Measurements from ENCODE around the gene CALR3. TPM values are rescaled to one million over a fixed set of nuclear protein-coding genes. Genes with fewer than 3 reads are reported as not detected.

The CALR3 gene
- total RNA-seq, 1 experiment from 2014 or later: 0.71 TPM

- Histone ChIP-seq H3K9ac (ENCODE audit: low read length) (no peak overlapping the region), H3K9me2 (replicated peaks; ENCODE audit: insufficient read depth, low read length) (no peaks in the 10 kb centered on the region), H3K36me3 (ENCODE audit: insufficient read depth, low read length) (peaks cover 34% of the 10 kb centered on the region), H4K20me1 (ENCODE audit: insufficient read depth, low read depth, low read length) (peaks cover 22% of the 10 kb centered on the region; the same call in 1 of the 2 replicates), H3K27me3 (ENCODE audit: low read length) (no peaks in the 10 kb centered on the region), H3K9me3 (ENCODE audit: low read length) (no peaks in the 10 kb centered on the region), H3K4me2 (ENCODE audit: low read depth, low read length, poor library complexity, severe bottlenecking) (no peak overlapping the region), H3K4me3 (ENCODE audit: low read length) (no peak overlapping the region), H3K27ac (ENCODE audit: low read length) (no peak overlapping the region), H3K79me2 (ENCODE audit: low read length) (peaks cover 8% of the 10 kb centered on the region; the same call in 1 of the 2 replicates), H3K4me1 (ENCODE audit: low read length) (no peaks in the 10 kb centered on the region), H2AFZ (ENCODE audit: low read length) (no peak overlapping the region)
- peak; percentile 75 for DNase-seq
Measured at GRCh38 chr19:16527971-16528521, 32.1 kb upstream of the CALR3 start.

GRCh38 chr19:16527334-16527935, 31.5 kb upstream of the CALR3 start:
- Histone ChIP-seq H3K27me3 (ENCODE audit: low read length) (no peaks in the 10 kb centered on the region), H3K36me3 (ENCODE audit: insufficient read depth, low read length) (peaks cover 39% of the 10 kb centered on the region), H3K4me2 (ENCODE audit: low read depth, low read length, poor library complexity, severe bottlenecking) (no peak overlapping the region), H2AFZ (ENCODE audit: low read length) (no peak overlapping the region), H3K4me3 (ENCODE audit: low read length) (no peak overlapping the region), H3K9ac (ENCODE audit: low read length) (no peak overlapping the region), H3K9me2 (replicated peaks; ENCODE audit: insufficient read depth, low read length) (no peaks in the 10 kb centered on the region), H3K4me1 (ENCODE audit: low read length) (no peaks in the 10 kb centered on the region), H3K27ac (ENCODE audit: low read length) (no peak overlapping the region), H3K79me2 (ENCODE audit: low read length) (peaks cover 8% of the 10 kb centered on the region; the same call in 1 of the 2 replicates), H4K20me1 (ENCODE audit: insufficient read depth, low read depth, low read length) (peaks cover 27% of the 10 kb centered on the region), H3K9me3 (ENCODE audit: low read length) (no peaks in the 10 kb centered on the region)
- no peak for DNase-seq

GRCh38 chr19:16525751-16526481, 29.9 kb upstream of the CALR3 start:
- Histone ChIP-seq H3K9ac (ENCODE audit: low read length) (no peak overlapping the region), H3K9me3 (ENCODE audit: low read length) (no peaks in the 10 kb centered on the region), H3K4me1 (ENCODE audit: low read length) (no peaks in the 10 kb centered on the region), H3K79me2 (ENCODE audit: low read length) (peaks cover 8% of the 10 kb centered on the region; the same call in 1 of the 2 replicates), H4K20me1 (ENCODE audit: insufficient read depth, low read depth, low read length) (peaks cover 25% of the 10 kb centered on the region), H3K9me2 (replicated peaks; ENCODE audit: insufficient read depth, low read length) (no peaks in the 10 kb centered on the region), H3K4me2 (ENCODE audit: low read depth, low read length, poor library complexity, severe bottlenecking) (no peak overlapping the region), H3K27me3 (ENCODE audit: low read length) (no peaks in the 10 kb centered on the region), H3K4me3 (ENCODE audit: low read length) (no peak overlapping the region), H3K36me3 (ENCODE audit: insufficient read depth, low read length) (peaks cover 43% of the 10 kb centered on the region), H3K27ac (ENCODE audit: low read length) (no peak overlapping the region), H2AFZ (ENCODE audit: low read length) (no peak overlapping the region)
- no peak for DNase-seq

GRCh38 chr19:16524991-16525734, 29.2 kb upstream of the CALR3 start:
- Histone ChIP-seq H3K27ac (ENCODE audit: low read length) (no peak overlapping the region), H3K4me3 (ENCODE audit: low read length) (no peak overlapping the region), H3K9ac (ENCODE audit: low read length) (no peak overlapping the region), H3K4me2 (ENCODE audit: low read depth, low read length, poor library complexity, severe bottlenecking) (no peak overlapping the region), H3K4me1 (ENCODE audit: low read length) (no peaks in the 10 kb centered on the region), H3K27me3 (ENCODE audit: low read length) (no peaks in the 10 kb centered on the region), H4K20me1 (ENCODE audit: insufficient read depth, low read depth, low read length) (peaks cover 31% of the 10 kb centered on the region), H3K9me3 (ENCODE audit: low read length) (no peaks in the 10 kb centered on the region), H3K36me3 (ENCODE audit: insufficient read depth, low read length) (peaks cover 43% of the 10 kb centered on the region), H3K79me2 (ENCODE audit: low read length) (peaks cover 8% of the 10 kb centered on the region; the same call in 1 of the 2 replicates), H2AFZ (ENCODE audit: low read length) (no peak overlapping the region), H3K9me2 (replicated peaks; ENCODE audit: insufficient read depth, low read length) (no peaks in the 10 kb centered on the region)
- DNase-seq: no peak

- Histone ChIP-seq H3K9me3 (ENCODE audit: low read length) (no peaks in the 10 kb centered on the region), H3K4me2 (ENCODE audit: low read depth, low read length, poor library complexity, severe bottlenecking) (no peak overlapping the region), H2AFZ (ENCODE audit: low read length) (no peak overlapping the region), H3K27ac (ENCODE audit: low read length) (no peak overlapping the region), H3K4me3 (ENCODE audit: low read length) (no peak overlapping the region), H3K9ac (ENCODE audit: low read length) (no peak overlapping the region), H4K20me1 (ENCODE audit: insufficient read depth, low read depth, low read length) (peaks cover 33% of the 10 kb centered on the region), H3K9me2 (replicated peaks; ENCODE audit: insufficient read depth, low read length) (no peaks in the 10 kb centered on the region), H3K79me2 (ENCODE audit: low read length) (peaks cover 5% of the 10 kb centered on the region; the same call in 1 of the 2 replicates), H3K27me3 (ENCODE audit: low read length) (no peaks in the 10 kb centered on the region), H3K36me3 (ENCODE audit: insufficient read depth, low read length) (peaks cover 47% of the 10 kb centered on the region), H3K4me1 (ENCODE audit: low read length) (no peaks in the 10 kb centered on the region)
- no peak for DNase-seq
Measured at GRCh38 chr19:16522559-16523377, 26.8 kb upstream of the CALR3 start.

- DNase-seq: no peak
- Histone ChIP-seq H3K9me3 (ENCODE audit: low read length) (no peaks in the 10 kb centered on the region), H3K79me2 (ENCODE audit: low read length) (no peaks in the 10 kb centered on the region), H3K4me1 (ENCODE audit: low read length) (no peaks in the 10 kb centered on the region), H3K9me2 (replicated peaks; ENCODE audit: insufficient read depth, low read length) (no peaks in the 10 kb centered on the region), H3K4me3 (ENCODE audit: low read length) (no peak overlapping the region), H3K4me2 (ENCODE audit: low read depth, low read length, poor library complexity, severe bottlenecking) (no peak overlapping the region), H3K36me3 (ENCODE audit: insufficient read depth, low read length) (peaks cover 44% of the 10 kb centered on the region), H4K20me1 (ENCODE audit: insufficient read depth, low read depth, low read length) (peaks cover 31% of the 10 kb centered on the region), H3K27ac (ENCODE audit: low read length) (no peak overlapping the region), H2AFZ (ENCODE audit: low read length) (no peak overlapping the region), H3K9ac (ENCODE audit: low read length) (no peak overlapping the region), H3K27me3 (ENCODE audit: low read length) (no peaks in the 10 kb centered on the region)
Measured at GRCh38 chr19:16521715-16522289, 25.8 kb upstream of the CALR3 start.

- Histone ChIP-seq H4K20me1 (ENCODE audit: insufficient read depth, low read depth, low read length) (peaks cover 36% of the 10 kb centered on the region), H3K9ac (ENCODE audit: low read length) (no peak overlapping the region), H3K36me3 (ENCODE audit: insufficient read depth, low read length) (peaks cover 46% of the 10 kb centered on the region), H2AFZ (ENCODE audit: low read length) (no peak overlapping the region), H3K9me3 (ENCODE audit: low read length) (no peaks in the 10 kb centered on the region), H3K4me2 (ENCODE audit: low read depth, low read length, poor library complexity, severe bottlenecking) (no peak overlapping the region), H3K4me1 (ENCODE audit: low read length) (no peaks in the 10 kb centered on the region), H3K27me3 (ENCODE audit: low read length) (no peaks in the 10 kb centered on the region), H3K4me3 (ENCODE audit: low read length) (no peak overlapping the region), H3K9me2 (replicated peaks; ENCODE audit: insufficient read depth, low read length) (no peaks in the 10 kb centered on the region), H3K27ac (ENCODE audit: low read length) (no peak overlapping the region), H3K79me2 (ENCODE audit: low read length) (no peaks in the 10 kb centered on the region)
- no peak for DNase-seq
Measured at GRCh38 chr19:16520986-16521624, 25.1 kb upstream of the CALR3 start.
